ENCODE data around the gene DNAJB6.

DNAJB6 gene

DNA sequence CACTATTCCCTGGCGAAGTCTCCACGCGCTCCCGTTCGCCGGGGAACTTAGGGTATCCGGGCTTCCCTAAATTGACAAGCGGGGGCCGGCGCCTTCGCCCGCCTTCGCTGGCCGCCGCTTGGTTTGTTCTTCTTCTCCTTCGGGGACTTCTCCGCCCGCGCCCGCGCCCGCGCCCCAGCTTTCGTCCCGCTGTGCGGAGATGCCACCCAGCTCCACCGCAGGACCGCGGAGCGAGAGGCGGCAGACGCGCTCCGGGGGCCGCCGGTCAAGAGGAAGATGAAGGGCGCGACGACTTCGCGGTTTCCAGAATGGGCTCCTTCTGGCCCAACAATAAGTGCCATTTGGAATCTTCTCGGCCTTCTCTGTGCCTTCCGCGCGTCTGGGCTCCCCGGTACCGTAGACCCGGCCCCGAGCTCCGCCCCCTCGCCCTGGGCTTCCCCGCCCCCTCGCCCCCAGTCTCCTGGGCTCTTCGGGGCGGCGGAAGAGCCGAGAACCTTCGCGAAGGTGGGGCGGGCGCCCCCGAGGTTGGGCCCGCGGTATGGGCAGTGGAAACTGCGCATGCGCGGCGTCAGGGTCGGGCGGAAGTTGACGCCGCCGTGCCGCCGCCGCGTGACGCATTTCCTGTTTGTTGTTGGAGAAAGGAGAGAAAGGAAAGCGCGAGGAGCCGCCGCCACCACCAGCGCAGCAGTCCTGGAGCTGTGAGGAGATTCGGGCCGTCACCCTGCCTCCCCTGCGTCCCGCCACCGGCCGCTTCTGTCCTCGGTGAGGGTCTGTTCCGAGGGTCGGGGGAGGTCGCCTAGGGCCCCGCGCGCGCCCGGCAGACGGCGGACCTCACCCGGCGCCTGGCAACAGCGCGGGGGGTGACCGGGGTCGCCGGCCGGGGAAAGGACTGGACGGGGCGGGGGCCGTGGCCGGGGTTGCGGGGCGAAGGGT lies at the start of gene DNAJB6:
TSS of gene DNAJB6 (plus strand) at position 622 of the 933 bp plus-strand sequence. CDS start 21,569 bp downstream, outside the sequence.
- no peak for TF ChIP-seq ZNF274 (IDR thresholded peaks at IDR 0.05; ENCODE audit: low read depth, low read length)
- peak within 1 kb of the TSS; percentile 79 for H3K4me3 ChIP-seq (ENCODE audit: low read length)

DNA sequence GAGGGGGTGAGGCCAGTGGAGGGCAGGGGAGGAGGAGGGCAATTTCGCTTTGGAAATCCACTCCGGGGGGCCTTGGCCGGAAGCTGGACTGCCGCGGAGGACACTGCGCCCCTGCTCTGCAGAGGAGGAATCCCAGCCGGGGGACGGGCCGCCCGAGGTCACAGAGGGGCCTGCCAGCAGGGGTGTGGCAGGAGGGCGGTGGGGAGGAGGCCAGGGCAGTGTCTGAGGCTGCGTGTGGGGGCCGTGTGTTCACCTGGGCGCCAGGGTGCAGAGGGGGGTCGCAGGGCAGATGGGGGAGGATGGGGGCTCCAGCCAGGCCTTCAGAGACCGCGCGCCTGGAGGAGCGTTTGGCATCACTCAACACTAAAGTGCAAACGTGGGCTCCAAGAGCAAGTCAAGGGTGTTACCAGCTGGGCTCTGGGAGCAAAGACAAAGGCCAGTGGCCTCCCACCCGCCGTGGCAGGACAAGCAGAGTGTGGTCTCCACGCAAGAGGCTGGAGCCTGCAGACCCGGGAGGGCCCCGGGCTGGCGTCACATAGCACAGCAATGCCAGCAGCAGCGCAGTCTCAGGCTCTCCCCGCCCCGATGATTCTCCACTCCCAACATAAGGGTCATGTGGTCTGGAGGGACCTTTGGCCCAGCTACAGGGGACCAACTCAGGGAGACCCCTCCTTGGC lies 45.3 kb upstream of the DNAJB6 start:
- TF ChIP-seq ZNF274 (IDR thresholded peaks at IDR 0.05; ENCODE audit: low read depth, low read length), result no peak

DNA sequence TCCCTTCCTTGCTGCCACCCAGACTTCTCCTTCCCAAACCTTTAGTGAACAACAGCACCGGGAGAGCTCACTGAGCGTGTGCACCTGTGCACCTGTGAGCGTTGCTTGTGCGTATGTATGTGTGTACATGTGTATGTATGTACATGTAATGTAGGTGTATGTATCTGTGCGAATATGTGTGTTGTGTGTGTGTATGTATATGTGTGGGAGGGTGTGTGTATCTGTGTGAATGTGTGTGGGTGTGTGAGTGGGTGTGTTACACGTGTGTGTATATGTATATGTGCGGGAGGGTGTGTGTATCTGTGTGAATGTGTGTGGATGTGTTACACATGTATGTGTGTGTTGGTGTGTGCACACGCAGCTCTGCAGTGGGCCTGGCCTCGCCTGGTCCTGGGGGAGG lies 44.5 kb upstream of the DNAJB6 start:
- TF ChIP-seq ZNF274 (IDR thresholded peaks at IDR 0.05; ENCODE audit: low read depth, low read length), result no peak
- H3K4me3 ChIP-seq (ENCODE audit: low read length), result no peak overlapping the region

More for the DNA sequence above, 45.3 kb upstream of the DNAJB6 start:
- no peak overlapping the region for H3K4me3 ChIP-seq (ENCODE audit: low read length)

DNA sequence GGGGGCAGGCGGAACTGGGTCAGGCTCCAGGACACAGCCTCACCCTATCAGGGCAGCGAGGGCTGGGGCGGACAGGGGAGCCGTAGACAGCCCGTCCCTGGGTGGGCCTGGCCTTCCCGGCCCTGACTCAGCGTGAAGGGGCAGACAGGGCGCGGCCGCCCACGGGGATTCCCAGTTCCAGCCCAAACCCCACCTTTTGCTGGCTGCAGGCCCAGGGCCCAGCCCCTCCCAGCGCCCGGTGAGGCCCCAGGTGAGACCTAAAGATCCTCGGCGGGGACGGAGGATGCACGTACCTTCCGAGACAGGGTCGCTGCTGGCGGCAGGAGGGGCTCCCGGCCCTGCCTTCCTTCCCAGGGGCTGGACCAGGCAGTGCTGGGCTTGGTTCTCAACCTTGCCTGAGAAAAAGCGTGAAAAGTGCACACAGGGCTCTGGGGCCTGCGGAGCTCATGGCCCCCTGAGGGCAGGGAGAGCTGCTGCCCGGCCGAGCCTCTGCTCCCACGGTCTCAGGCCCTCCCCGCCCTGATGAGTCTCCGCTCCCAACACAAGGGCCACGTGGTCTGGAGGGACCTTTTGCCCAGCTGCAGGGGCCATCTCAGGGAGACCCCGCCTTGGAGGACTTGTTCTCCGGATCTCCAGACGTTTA lies 43.9 kb upstream of the DNAJB6 start:
- no peak overlapping the region for H3K4me3 ChIP-seq (ENCODE audit: low read length)
- no peak for TF ChIP-seq ZNF274 (IDR thresholded peaks at IDR 0.05; ENCODE audit: low read depth, low read length)

DNA sequence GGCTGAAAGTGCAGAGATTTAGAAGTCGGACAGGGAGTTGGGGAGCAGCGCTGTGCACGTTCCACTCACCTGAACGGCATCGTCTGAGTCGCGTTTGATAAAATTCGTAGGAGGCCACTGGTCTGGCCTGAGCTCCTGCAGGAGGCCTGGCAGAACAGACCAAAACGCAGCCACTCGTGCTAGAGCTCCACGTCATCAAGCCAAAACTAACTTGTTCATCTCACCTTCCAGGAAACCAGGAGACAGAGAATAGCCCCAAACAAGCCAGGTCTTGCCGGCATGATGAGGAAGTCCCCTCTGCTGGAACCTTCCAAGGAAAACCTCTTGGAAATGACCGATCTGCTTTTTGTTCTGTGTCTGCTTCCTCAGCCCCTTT lies 43.4 kb upstream of the DNAJB6 start:
- TF ChIP-seq ZNF274 (IDR thresholded peaks at IDR 0.05; ENCODE audit: low read depth, low read length), result no peak
- H3K4me3 ChIP-seq (ENCODE audit: low read length), result no peak overlapping the region

DNA sequence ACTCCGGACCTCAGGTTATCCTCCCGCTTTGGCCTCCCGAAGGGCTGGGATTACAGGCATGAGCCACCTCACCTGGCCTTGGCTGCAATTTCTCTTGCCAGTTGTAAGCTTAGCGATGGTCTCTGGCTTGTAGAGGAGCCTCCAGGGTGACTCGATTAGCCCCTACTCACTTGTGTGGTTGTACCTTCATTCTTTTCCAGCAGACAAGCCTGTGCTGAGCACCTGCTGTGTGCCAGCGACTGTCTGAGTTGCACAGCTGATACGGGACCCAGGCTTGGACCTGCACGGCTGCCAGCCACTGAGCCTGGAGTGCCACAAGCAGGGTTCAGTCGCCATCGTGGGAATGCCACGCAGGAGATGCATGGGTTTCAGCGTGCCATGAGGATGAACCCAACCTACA lies 42.0 kb upstream of the DNAJB6 start:
- no peak for TF ChIP-seq ZNF274 (IDR thresholded peaks at IDR 0.05; ENCODE audit: low read depth, low read length)
- no peak overlapping the region for H3K4me3 ChIP-seq (ENCODE audit: low read length)

DNA sequence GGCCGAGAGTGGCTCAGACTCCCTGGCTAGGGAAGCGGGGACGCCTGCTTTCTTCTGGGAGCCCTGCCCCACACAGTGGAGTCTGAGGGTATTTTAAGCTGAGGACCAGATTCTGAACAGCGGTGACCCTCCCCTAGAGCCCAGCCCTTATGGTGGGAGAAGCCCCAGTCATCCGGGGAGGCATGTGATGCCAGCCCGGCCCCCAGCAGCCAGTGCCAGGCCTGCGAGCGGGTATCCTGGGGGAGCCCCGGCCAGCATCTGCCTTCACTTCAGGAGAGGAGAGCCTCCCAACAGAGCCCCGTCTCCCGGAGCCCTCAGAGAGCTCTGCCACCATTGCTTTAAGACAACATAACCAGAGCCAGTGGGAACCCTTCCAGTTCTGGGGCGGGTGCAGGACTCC lies 41.5 kb upstream of the DNAJB6 start:
- no peak for TF ChIP-seq ZNF274 (IDR thresholded peaks at IDR 0.05; ENCODE audit: low read depth, low read length)
- H3K4me3 ChIP-seq (ENCODE audit: low read length), result no peak overlapping the region

DNA sequence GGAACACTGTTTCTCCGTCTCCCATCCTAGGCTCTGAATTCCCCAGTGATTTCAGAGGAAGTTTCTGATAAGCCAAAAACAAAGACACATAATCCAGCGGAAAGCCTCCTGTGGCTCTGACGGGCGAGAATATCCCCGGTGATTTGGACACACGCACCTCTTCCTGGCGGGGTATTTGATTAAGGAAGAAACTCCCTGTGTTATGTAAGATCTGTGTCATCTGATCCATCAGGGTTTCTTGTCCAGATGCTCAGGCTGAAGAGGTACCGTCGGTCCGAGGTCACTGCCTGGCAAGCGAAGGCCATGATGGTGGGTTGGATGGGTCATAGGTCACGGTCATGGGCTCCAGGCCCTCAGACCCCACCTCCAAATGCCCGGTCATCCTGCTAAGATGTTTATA lies 39.6 kb upstream of the DNAJB6 start:
- H3K4me3 ChIP-seq (ENCODE audit: low read length), result no peak overlapping the region
- no peak for TF ChIP-seq ZNF274 (IDR thresholded peaks at IDR 0.05; ENCODE audit: low read depth, low read length)

DNA sequence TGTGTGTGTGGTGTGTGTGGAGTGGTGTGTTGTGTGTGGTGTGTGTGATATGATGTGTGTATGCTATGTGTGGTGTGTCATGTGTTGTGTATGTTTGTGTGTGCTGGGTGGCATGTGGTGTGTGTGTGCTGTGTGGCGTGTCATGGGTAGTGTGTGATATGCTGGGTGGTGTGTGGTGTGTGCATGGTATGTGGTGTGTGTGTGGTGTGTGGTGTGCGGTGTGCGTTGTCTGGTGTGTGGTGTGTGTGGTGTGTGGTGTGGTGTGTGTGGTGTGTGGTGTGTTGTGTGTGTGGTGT lies 37.5 kb upstream of the DNAJB6 start:
- H3K4me3 ChIP-seq (ENCODE audit: low read length), result no peak overlapping the region
- TF ChIP-seq ZNF274 (IDR thresholded peaks at IDR 0.05; ENCODE audit: low read depth, low read length), result no peak

DNA sequence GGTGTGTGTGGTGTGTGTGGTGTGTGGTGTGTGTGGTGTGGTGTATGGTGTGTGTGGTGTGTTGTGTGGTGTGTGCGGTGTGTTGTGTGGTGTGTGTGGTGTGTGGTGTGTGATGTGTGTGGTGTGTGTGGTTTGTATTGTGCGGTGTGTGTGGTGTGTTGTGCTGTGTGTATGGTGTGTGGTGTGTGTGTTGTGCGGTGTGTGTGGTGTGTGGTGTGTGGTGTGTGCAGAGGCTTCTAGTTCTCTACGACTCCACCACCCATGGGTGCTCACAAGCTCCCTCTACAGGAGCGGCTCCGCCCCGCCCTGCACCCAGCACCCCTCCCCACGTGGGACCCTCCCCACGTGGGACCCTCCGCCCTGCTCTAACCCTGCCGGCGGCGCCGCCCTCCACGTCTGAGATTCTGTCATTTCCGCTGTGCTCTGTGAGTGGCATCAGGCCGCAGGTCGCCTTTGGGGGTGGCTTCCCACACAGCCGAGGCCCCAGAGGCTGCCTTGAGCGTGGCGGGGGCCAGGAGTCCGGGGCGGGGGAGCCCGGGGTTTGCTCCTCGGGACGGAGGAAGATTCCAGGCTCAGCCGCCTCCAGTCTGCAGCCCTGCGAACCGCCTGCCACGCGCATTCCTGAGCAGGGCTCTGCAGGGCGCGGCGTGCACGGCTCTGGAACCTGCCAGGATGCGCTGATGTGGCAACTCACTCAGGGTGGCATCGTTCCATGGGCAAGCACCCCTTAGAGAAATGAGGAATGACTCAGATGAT lies 37.0 kb upstream of the DNAJB6 start:
- no peak overlapping the region for H3K4me3 ChIP-seq (ENCODE audit: low read length)
- no peak for TF ChIP-seq ZNF274 (IDR thresholded peaks at IDR 0.05; ENCODE audit: low read depth, low read length)

DNA sequence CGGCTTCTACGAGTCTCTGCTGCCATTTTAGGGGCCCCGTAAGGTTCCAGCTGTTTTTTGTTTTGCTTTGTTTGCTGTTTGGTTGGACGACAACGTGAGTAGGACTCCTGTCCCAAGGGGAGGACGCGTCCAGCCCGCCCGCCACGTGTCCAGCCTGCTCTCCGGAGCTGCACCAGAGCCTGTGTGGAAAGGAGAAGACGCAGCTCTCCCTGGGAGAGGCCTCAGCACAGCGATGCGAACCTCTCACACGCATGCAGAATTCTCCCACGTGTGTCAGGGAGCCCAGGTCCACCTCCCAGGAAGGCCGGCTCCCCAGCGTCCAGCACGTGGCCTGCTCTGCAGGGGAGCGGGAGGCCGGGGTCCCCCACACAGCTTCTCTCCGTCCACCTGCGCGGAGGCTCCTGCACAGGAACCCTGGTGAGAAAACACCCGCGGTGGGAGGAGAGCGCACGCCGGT lies 36.4 kb upstream of the DNAJB6 start:
- H3K4me3 ChIP-seq (ENCODE audit: low read length), result no peak overlapping the region
- no peak for TF ChIP-seq ZNF274 (IDR thresholded peaks at IDR 0.05; ENCODE audit: low read depth, low read length)

DNA sequence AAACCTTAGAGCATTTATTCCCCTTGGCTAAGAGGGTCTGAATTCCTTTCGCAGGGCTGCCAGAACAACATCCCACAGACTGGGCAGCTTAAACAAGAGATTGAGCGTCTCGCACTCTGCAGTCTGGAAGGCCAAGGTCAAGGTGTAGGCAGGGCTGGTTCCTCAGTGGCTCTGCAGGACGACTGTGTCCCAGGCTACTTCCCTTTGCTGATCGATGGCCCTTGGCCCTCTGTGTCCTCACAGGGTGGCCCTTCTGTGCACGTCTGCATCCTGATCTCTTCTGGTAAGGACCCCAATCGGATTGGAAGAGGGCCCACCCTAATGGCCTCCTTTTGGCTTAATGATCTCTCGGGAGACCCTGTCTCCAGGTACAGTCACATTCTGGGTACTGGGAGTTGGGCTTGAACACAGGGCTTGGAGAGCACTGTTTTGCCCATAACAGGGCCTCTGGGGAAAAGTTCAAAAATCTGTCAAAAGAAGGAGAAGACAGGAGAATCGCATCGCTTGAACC lies 35.1 kb upstream of the DNAJB6 start:
- H3K4me3 ChIP-seq (ENCODE audit: low read length), result no peak overlapping the region; the same call in 1 of the 2 replicates
- TF ChIP-seq ZNF274 (IDR thresholded peaks at IDR 0.05; ENCODE audit: low read depth, low read length), result no peak

DNA sequence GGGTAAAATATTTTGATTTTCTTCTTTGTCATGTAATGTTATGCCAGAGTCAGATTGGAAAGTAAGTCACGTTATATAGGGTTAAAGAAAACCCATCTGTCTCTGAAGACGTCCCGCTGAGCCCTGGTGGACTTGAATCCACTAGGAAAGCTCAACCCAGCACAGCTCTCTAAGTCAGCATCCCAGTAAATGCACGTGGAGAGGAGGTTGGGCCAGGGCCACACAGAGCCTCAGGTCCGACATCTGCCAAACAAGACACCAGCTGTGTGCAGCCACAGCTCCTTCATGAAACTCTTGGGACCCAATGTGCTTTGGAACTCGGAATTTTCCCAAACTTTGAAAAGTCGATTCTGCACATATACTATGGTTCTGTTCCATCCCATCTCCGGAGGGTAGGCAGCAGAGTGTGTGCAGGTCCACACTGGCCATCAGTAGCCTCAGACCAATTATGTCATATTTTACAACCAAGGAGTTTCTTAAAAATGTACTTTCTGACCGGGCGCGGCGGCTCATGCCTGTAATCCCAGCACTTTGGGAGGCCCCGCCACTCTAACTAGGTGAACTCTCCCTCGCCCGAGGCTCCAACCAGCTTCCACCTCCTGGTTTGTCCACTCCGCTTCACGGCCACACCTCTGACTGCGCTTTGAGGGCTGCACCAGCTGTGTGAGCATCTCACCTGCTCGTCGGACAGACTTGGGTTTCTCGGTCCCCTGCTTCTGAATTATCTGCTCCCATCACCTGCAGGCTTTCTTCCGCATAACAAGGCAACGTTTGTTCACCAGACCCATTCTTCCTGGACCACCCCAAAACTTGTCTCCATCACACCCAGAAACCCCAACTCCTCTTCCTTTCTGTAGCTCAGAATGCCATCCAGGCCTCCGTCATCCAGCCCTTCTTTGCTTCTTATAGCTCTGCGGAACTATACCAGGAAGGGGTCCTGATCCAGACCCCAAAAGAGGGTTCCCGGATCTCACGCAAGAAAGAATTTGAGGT lies 29.7 kb upstream of the DNAJB6 start:
- no peak for TF ChIP-seq ZNF274 (IDR thresholded peaks at IDR 0.05; ENCODE audit: low read depth, low read length)
- H3K4me3 ChIP-seq (ENCODE audit: low read length), result no peak overlapping the region
